ENCODE data around the gene RETREG1.

RETREG1 gene

GRCh38 chr5:16579142-16579847 lies 37.5 kb downstream of the RETREG1 start:
- DNase-seq, result no peak

DNA sequence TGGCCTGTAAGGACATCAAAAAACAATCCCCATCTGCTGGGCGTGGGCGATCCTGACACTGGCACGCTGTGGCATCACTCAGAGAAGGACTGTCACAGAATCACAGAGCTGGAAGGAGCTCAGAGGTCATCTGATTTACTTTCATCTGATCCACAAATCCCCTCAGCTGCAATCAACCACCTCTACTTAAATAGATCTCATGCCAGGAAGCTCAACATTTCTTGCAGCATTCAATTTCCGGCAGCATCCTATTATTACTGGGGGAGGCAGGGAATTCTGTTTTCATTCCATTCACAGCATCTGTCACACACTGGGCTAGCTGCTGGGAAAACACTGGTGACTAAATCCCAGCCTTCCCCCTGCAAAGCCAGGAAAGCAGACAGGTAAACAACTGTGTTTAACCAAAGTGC lies 38.3 kb downstream of the RETREG1 start:
- no peak for DNase-seq

DNA sequence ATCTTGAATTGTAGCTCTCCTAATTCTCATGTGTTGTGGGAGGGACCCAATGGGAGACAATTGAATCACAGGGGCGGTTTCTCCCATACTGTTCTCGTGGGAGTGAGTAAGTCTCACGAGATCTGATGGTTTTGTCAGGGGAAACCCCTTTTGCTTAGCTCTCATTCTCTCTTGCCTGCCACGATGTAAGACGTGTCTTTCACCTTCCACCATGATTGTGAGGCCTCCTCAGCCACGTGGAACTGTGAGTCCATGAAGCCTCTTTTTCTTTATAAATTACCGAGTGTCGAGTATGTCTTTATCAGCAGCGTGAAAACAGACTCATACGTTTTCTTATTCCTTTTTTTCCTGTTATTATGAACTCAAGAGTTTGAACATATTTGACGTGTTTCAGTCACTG lies 39.1 kb downstream of the RETREG1 start:
- no peak for DNase-seq

GRCh38 chr5:16574789-16575721 lies 41.7 kb downstream of the RETREG1 start:
- DNase-seq, result peak; percentile 47

- no peak for DNase-seq
These were observed 43.4 kb downstream of the RETREG1 start for GRCh38 chr5:16573401-16573800.

- no peak for DNase-seq
These were observed 44.3 kb downstream of the RETREG1 start for GRCh38 chr5:16572289-16573015.

- DNase-seq, result no peak
These were observed 45.8 kb downstream of the RETREG1 start for GRCh38 chr5:16571016-16571415.

DNA sequence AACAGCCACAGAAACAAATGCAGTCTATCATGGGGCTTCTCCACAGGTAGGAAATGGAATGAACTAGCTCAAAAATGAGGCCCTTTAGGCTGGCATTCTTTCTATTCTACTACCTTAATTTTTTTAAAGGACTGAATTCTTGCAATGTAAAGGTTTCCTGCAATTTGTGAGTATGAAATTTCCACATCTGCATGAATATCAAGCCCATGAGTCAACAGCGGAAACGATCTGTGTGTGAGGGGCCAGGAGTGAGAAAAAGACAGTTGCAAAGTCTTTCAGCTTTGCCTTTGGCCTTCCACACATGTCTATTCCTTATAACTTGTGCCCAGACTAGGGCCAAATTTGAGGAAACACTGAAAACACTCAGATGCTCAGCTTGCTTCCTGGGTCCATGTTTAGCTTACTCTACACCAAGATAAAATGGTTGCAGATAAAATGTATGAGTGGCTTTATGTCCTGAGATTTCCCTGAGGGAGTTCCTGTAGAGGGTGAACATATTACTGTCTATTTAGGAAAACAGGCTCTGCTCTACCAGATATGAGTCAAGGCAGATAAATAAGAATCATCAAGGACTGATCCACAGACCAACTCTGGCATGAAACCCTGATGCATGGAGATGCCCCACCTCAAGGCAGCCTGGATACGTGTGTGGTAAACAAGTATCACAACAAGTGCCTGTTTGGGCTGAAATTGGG lies 46.5 kb downstream of the RETREG1 start:
- no peak for DNase-seq

- DNase-seq, result no peak
These were observed 47.8 kb downstream of the RETREG1 start for GRCh38 chr5:16568875-16569580.

- DNase-seq, result no peak
These were observed 49.4 kb downstream of the RETREG1 start for GRCh38 chr5:16567365-16567764.

DNA sequence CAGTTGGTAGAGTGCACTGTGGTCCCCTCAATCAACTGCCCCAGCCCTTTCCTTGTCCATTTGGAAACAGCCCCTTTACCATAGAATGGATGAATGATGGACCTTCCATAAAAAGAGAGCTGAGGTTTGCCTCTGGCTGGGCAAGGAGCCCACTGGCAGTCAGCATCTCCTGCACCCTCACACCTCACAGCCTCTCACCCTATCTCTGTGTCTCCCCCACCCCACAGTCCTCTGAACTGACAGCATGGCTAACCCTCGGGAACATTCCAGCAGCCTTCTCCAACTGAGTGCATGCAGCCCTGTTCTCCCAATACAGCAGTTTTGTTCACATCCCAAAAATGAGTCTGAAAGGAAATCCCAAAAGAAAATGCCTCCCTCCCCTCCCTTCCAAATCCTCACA lies 51.7 kb downstream of the RETREG1 start:
- no peak for DNase-seq

DNA sequence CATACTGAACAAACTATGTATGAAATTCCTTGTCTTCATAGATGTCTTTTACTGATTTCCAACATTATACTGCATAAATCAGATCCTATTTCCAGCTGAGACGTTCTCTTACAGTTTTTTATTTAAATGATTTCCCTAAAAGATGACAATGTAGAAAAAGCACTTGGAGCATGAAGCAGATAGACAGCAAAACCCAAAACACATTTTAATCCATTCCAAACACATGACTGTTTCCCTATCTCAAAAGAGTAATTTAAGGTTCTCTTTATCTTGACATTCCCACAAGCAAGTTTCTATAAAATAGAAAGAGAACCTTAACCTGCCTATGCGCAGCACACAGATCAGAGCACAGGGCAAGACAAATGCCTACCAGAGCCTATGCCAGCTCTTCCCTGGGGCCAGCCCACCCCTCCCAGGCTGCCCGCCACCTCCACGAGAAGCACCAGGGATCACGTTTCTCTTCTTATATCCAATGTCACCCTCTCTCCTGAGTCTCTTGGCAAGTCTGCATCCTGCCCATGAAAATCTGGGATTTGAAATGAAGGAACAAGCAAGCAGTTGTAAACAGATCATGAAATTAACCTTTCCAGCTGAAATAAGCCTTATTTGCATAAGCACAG lies 52.4 kb downstream of the RETREG1 start:
- no peak for DNase-seq

GRCh38 chr5:16563686-16564085 lies 53.1 kb downstream of the RETREG1 start:
- DNase-seq, result no peak

- DNase-seq, result no peak
These were observed 55.1 kb downstream of the RETREG1 start for GRCh38 chr5:16561660-16562059.

DNA sequence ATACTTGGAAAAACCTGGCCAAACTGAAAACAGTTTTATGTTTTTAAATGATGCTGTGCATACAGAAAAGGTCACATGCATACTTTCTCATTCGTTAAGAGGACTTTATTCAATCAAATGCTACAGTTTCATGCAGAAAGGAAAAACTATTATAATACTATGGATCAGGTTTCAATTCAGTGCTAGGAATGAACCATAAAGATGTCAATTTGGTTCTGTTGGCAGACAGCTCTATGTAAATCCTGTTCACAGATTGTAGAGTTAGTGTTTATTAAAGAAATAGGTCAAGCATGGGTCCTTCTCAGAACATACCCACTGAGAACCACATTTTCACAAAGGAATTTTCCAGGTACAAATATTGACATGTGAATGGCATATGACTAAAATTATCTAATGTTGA lies 57.1 kb downstream of the RETREG1 start:
- DNase-seq, result no peak

DNA sequence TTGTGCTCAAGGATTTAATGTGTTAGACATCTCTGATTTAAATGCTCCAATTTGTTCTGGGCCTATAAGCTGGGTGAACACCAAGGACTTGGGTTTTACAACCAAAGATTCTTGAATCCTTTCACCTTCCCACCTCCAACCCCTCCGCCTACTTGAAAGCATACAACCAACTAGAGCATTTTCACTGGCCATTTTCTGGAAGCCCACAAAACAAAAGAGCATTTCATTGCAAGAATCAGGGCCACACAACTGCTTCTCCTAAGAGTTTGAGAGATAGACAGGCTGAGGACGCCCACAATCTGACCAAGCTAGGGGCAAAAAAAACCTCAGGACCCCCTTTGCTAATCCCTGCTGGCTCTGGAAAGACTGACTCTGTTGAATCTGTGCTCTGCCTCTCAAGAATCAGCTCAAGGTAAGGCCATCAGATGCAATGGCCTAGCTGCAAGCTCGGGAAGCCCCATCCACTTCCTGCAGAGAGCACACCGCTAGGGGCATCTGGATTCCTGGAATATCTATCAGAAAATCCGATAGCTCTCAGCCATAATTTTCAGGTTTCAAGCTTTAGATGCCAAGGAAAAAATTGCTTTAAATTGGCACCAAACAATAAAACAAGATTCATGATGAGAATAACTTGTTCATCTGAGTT lies 57.7 kb downstream of the RETREG1 start:
- no peak for DNase-seq

DNA sequence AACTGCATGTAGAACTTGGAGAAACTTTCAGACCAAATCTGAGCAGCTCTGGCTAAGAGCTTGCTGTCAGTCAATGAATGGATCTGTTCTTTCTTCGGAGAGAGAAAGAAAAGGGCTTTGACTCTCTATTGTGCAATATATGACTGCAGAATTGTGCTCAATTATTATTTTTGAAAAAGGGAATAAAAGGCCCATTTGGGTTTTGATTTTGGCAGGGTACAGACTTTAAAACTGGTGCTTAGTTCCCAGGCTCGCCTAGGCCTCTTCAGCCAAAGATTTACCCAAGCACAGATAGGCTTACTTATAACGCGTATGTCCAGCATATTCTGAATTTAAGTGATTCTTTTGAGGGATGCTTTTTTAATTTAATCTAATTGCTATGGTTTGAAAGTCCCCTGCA lies 59.3 kb downstream of the RETREG1 start:
- no peak for DNase-seq

GRCh38 chr5:16554110-16554509 lies 62.7 kb downstream of the RETREG1 start:
- no peak for DNase-seq

DNA sequence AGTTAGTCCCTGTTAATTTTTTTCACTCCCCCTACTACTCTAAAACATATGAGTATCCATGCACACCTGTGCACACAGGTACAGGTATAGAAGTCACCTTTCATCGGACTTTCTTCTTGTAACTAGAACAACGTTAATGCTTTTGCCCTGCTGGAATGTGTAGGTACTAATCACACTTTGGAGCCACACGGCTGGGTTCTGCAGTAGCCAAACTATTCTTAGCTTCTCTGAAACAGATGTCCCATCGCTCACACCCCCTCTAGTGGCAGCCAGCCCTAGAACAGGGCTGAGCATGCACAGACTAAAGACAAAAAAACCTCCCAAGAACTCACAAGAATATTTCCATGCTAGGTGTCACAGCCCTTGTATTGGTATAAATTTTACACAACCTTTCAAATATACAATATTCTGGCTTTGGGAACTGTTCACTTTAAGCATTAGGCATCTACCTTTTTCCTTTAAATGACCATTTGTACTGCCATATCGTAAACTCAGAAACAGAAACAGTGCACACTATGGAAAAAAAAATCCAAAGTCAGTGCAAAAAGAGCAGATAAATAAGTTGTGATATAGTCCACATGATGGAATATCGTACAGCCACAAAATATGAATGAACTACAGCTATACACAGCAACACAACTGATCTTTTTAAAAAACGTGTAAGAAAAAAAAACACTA lies 64.0 kb downstream of the RETREG1 start:
- peak; percentile 68 for DNase-seq

- no peak for DNase-seq
These were observed 65.2 kb downstream of the RETREG1 start for GRCh38 chr5:16551628-16552027.
